ELF-1 (cell line): ENCODE data around the gene PRR16.

ENCODE experiments used
- DNase-seq: peaks from one replicate; pipeline ENCODE4 v3.0.0-alpha.2; 2016; ENCODE audit warnings: low read depth, low spot score

Gene PRR16

DNA sequence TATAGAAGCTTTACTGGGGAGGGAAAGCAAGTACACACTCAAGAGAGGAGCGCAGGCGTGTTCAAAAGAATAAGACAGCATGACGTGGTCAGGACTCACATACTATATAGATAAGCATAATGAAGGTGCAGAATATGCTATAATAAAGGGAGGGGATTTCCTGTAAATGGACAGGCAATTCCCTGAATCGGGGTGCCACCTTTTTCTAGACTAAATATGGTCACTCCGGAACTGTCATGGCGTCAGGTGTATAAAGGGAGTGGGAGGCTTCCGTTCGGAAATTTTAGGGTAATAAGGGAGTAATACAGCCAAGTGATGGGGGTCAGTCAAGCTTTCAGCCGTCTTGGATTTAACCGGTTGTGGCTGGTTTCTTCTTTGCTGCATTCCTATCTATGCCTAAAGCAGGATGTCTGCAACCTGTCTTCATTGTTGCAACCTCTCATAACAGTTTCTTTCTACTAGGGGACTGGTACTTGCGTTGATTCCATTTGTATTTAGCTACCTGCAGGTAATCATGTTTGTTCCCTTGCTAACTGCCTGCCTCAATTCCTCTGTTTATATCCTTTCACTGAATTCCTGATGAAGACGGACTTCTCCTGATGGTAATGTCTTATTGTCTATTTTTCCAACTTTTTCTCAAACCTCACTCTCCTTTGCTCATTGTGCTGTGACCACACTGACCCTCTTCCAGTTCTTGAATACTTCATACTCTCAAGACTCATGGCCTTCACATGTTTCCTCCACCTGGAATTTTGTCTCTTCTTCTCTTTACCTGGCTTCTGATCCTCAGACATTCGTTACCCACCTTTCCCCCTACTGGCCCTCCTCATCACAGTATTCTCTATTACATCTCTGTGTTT is 48.9 kb downstream of the PRR16 start:
- DNase-seq, result no peak

DNA sequence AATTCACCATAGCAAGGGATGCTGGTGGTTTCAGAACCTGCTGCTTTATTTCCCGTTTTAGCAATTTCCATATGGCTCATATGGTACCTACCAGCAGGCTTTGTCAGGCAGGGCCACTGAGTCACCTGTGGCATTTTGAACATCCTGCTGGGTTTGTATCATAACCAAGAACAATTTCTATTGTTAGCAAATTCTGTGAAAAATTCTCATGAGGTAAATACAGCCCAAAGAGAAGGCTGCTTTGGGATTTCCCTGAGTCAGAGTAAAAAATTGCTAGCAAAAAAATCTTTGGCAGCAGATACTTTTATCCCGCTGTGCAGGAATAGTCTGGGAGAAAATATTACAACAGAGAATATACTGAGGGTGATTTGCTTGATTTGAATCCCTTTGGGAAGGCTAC is 52.7 kb downstream of the PRR16 start:
- DNase-seq, result no peak

DNA sequence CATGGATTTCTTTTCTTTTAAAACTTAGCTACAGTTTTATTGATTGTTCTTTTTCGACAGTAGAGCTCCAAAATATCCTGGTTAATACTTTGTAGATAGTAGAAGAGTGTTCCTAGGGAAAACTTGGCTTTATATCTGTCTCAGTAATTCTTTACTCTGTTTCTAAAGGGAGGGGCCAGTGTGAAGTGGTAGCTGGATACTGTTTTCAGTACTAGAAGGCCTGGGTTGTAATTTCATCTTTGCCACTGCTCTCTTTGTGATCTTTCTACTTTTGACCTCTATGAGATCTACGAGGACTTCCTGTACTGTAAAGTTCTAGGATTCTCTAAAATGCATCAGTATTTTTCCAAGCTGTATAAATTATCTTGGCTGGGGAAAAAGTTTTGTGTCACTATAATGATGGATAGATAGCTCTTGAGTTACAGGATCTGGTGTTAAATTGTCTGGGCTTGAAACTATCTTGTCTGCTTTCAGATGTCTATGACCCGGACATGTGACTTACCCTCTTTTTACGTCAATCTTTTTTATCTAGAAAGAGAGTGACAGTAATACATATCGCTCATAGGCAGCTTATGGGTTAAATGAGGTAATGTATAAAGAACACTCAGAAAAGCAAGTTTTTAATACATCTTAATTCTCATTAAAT is 53.6 kb downstream of the PRR16 start:
- no peak for DNase-seq

DNA sequence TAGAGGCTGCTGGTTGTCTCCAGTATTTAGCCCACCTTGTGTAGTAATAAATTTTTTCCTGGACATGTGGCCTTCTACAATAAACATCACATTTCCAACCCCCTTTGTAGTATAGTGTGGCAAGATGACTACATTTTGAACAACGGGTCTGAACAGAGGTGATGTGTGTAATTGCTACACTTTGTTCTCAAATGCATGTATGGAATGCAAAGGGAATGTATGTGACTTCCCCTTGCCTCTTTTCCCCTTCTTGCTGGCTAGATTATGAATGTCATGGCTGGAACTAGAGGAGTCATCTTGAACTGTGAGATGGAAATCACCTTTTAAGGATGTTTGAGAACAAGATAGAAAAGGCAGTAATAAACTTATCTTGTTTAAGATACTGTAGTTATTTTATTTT is 54.5 kb downstream of the PRR16 start:
- DNase-seq, result no peak

DNA sequence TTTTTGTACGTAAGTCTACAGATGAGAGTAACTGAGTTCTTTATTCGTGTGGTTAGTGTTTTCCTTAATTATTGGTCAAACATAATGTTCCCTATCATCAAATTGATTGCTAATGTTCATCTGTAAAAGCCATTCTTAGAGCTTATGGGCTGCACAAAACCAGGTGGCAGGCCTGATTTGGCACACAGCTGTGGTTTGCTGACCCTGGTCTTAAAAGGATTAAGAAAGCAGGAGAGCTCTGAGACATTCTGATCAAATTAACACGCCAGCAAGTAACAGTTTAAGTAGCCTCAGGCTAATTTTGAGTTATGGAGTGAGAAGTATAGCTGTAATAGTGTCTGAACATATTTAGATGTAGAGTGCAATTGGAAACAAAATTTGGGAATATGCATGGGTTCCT is 63.2 kb downstream of the PRR16 start:
- DNase-seq, result no peak

DNA sequence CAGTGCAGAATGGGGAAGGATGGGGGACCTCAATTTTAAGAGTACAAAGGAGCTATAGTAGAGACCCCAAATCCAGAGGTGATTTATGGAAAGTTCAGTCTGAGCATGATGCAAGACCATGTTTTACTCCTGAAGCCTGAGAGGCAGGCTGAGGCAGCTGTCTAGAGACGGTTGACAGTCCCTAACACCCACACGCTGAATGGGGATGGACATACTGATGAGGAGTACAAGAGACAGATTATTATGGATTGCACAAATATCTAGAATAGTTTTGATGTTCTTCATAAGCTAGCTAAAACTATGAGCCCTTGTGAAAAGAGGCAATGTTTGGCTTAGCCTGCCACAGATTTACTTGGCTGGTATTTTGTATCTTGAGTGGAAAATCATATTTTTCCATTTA is 64.5 kb downstream of the PRR16 start:
- no peak for DNase-seq

DNA sequence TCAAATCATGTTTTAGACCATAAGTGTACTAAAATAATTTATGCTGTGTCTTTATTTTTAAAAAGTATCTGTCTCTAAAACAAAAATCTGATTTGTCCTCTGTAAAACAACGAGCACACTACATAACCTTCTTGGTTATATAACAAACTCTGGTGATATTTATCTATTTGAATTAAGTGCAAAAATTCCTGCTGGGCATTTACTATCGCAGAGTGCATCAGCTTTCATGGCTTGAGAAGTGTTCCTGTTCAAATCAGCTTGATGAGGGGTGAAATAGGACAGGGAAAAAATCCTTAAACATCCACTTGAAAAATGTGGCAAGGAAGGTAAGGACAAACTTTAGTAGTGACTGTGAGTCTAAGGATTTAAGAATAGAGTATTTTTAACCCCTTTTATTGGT is 65.3 kb downstream of the PRR16 start:
- DNase-seq, result no peak

DNA sequence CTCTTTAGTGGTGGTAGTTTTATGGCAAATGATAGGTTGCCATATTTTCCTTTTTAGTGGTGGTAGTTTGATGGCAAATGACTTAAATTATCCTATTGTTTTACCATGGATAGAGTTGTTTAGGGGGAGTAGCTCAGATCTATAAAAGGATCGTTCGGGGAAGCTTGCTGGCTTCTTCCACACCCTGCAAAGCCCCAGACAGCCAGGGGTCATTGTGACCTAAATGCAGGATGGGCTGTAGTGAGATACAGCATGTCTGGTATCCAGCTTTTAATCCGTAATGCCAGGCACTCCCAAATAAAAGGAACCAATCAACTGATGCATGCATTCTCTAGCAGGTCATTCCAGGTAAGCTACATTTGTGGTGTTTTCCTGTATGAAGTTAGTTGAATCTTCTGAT is 67.1 kb downstream of the PRR16 start:
- no peak for DNase-seq

DNA sequence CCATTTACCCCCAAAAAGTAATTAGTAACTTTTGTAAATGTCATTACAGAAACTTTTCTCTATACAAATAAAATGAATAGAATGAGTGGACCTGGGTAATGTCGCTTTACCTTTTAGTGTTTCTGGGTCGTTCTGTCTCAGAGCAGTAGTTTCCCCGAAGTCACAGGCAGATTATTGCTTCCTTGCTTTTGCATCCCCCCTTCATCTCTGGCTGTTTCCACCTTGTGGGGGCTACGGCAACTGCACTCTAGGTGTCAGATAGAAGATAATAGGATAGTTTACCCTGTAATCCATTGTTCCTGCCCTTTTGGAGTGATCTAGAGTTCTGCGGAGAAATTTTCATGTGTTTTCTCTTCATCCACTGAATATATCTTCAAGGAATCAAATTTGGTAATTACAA is 68.7 kb downstream of the PRR16 start:
- peak; percentile 33 for DNase-seq

DNA sequence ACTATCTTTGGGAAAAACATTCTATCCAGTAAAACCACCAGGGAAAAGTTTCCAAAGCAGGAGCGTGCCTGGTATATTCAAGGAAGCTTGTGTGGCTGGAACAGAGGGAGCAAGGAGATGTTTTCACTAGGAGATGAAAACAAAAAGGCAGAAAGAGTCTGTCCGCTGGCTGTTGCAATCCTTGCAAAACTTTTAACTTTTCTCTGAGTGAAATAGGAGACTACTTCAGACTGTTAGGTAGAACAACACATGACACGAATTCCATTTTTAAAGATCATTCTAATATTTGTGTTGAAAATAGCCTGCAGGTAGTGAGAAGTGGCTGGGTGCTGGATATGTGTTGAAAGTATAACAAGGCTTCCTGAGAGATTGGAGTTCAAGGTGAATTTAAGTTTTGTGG is 69.5 kb downstream of the PRR16 start:
- no peak for DNase-seq

DNA sequence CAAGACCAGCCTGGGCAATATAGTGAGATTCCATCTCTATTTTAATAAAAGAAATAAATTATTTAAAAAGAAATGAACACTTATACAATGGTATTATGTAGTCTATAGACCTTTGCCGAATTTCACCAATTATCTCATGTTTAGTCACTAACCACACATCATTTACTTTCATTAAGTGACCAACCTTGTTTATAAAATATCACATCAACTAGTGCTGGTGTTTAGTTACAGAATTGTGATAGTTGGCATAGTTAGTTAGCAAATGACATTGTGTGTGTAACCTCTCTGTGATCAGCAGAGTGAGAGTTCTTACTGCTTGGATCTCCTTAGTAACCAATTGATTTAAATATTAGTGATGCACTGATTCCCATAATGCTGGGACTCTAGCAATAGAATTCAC is 71.8 kb downstream of the PRR16 start:
- DNase-seq, result no peak

DNA sequence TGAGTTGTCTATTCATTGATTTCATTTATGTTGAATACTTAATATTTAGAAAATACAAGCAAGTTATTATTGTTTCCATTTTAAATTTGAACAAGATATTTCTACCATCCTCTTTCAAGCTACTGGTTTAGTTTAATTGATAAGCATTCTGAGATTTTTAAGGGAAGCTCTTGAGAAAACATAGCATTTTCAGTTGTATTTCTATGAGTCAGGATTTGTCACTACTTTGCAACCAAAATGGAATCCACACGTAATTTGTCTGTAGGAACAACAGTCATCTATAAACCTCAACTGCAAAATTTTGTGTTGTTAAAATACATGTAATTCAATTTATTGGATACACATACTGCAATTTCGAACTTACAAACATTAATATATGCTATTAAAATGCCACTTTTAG is 74.0 kb downstream of the PRR16 start:
- DNase-seq, result no peak

DNA sequence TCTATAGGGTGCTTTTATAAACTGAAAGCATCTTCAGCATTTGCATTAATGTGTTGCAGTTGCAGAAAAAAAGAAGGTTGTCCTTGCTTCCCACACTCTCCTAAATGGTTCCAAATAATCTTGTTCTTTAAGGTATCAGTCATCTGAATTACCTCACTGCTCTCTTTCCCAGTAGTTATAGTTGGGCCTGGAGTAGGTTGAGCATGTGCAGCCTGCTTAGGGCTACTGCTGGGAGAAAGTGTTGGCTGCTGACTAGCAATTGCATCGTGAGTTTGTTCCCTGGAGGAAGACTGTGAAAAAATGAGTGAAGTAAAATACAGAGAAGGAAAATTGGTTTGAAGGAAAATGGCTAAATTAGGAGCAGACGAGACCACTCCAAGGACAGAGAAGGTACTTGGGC is 74.5 kb downstream of the PRR16 start:
- DNase-seq, result peak; percentile 14

DNA sequence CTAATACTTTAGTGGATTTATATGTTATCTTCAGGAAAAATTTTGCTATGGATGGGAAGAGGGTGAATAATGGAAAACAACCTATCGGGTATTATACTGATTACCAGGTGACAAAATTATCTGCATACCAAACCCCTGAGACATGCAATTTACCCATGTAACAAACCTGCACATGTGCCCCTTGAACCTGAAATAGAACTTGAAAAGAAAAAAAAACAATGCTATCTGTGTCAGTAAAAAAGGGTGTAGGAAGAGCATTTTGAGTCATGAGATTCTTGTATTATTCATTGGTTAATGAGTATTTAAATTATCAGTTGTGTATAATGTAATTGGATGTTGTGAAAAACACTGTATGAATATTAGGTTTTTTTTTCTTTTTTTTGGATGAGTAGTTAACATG is 75.4 kb downstream of the PRR16 start:
- DNase-seq, result no peak

DNA sequence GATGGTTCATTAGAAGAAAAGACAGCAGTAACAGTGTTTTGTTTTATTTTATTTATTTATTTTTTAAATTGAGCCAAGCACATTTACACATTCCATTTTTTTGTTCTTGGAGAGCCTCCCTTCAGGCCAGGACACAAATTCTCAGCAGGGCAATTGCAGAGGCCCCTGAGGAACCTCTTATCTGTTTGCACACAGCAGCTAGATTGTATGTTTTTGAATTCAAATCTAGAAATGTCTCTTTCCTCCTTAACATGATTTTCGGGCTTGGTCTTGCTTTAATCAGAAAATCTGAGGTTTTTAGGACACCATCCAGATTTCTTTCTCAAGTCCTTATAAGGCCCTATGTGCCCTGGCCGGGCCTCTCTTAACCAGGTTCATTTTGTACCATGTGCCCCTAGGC is 76.0 kb downstream of the PRR16 start:
- no peak for DNase-seq

DNA sequence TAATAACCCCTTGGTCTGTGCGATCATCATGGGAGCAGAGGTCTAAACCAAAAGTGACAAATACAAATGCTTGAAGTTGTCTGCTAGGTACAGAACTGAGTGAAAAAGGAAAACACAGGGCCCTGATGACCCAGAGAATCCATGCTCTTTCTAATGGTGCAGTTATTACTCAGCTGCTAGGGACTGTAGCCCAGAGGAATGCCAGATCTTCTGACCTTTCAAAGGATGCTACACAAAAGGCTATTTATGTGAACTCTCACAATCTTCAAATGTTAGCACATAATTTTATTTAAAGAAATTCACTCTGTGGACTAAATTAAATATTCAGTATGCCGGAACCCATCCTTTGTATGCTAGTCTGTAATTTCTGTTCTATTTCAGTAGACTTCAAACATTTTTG is 79.9 kb downstream of the PRR16 start:
- no peak for DNase-seq

DNA sequence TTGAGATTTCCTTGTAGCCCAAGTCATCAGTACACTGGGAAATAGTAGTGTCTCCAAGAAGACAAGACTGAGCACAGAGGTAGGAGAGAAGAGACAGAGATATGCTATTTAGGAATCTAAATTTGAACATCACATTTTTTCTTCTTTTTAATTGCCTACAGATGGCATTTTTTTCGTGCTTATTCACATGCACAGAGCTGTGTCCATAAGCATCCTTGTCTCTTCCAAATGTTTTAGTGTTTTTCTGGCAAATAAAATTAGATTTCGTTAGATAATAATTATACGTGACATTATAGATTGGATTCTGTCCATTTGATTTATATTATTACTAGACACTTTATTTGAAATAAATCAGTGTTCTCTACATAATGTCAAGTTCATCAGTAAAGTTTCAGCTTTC is 80.9 kb downstream of the PRR16 start:
- no peak for DNase-seq

DNA sequence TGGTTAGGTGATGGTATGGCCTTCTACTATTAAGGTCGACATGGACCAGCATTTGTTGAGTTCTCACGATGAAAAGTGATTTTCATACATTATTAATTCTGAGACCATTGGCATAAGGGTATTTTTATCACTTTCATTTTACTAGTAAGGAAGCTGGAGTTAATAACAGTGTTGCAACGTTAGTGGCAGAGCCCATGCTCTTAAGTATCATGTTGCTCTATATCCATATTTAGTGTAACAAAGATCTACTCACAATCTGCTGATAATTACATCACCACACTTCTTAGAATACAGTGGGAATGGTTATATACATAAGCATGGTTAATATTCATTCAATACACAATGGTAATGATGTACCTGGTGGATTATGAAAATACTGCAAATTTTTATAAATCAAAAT is 81.9 kb downstream of the PRR16 start:
- no peak for DNase-seq

DNA sequence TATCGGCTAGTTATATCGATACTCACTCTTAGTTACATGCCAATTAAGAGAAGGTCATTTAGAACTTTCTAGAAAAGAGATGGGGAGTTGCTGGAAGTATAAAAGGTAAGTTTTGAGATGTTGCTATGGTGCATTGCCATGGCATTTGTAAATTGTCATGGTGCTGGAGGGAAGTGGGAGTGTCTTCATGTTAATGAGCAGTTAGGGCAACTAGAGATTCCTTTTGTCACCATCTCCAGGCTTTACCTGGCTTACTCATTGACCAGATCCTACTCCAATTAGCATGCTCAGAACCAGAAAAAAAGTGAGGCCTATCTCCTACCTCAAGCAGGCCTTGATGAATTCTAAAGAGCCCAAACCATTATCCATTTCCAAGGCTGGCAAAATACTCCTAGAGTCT is 82.8 kb downstream of the PRR16 start:
- DNase-seq, result no peak

DNA sequence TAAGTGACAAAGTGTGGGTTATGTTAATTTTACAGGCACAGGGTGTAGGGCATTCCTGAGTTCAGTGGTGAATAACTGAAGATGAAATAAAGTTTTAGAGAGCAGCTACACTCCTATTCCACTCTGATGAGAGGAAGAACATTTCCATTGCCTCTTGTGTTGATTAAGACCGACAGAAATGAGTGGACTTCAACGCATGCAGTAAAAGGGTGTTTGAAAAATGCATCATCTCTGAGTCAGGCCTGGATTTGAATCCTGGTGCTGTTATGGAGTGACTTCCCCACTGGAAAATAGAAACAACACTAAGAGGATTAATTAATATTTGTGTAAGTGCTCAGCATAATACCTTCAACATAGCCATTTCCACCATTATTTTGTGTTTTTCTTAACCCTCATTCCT is 86.3 kb downstream of the PRR16 start:
- no peak for DNase-seq

DNA sequence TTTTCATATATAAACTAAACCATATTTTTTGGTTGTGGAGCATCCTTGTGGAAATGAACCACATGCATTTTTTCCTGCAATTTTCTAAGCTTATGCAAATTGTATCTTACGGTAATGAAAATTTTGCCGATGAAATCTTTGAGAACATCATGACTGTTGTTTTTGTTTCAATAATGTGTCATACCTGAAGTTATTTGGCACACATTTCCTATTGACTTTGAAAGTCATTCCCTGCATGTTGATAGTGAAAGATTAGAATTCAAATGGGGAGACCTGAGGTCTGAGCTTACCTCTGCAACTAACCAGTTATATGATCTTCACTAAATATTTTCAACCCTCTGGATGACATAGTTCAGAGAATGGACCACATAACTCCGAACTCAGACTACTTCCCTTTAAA is 88.5 kb downstream of the PRR16 start:
- no peak for DNase-seq

DNA sequence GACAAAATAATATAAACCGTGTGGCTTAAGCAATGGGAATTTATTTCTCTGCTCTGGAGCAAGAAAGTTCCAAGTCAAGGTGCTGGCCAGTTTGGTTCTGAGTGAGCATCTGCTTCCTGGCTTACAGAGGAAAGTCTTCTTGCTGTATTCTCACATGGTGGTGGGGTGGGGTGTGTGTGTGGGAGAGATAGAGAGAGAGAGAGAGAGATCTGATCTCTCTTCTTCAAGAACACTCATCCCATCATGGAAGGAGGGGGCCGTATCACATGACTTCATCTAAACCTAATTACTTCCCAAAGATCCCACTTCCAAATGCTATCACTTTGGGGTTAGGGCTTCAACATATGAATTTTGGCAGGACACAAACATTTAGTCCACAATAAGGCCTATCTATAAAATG is 91.2 kb downstream of the PRR16 start:
- no peak for DNase-seq

DNA sequence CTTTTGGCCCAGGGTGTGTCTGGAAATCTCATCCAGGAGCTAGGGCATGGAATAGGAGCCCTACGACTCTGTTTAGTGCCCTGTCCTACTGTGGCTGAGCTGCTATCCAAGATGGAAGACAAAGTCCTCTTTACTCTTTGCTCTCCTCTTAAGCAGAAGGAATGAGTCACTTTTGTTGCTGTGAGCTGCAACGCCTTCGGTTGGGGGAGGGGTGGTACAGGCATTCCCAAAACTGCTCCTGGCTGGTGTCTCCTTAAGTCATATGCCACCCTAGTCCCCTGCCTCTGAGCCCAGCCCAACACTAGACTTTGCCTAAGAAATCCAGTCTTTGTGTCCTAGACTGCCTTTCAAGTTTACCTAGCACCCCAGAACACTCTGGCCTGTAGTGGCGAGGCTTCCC is 99.9 kb downstream of the PRR16 start:
- DNase-seq, result peak; percentile 61

DNA sequence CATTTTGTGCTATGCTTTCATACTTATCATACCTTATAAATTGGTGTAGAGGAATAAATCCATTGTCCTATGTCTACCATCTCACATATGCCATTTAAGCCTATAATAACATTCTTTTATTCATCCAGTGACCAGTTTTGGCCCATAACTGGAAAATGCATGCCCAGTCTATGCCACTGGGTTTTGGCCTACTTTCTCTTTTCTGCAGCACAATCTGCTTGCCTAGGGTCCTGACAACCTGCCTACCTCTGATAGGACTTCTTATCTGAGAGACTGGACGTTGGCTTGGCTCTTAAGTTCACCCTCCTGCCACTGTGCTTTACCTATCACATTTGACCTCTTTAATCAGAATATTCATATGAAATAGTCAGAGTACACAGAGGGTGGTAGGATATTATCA is 103.0 kb downstream of the PRR16 start:
- no peak for DNase-seq
